Spleen (tissue), 11 donors: ENCODE measurements around the gene OGDH. TPM values are rescaled to one million over a fixed set of nuclear protein-coding genes. Genes with fewer than 3 reads are reported as not detected.

Source experiments
- DNase-seq: peaks from one replicate; pipeline ENCODE4 v3.0.0-alpha.2; 2020
- H3K27ac ChIP-seq, 8 donors: fragments of 200-600 bp; sonication (generic) in 7 of 8; 1 replicate in 4 of 8; 2 replicates in 4 of 8; pipeline versions ENCODE4 v1.5.0 to v1.8.0; 2016 to 2021; ENCODE audit warnings: inconsistent platforms in 4 of 8, mild to moderate bottlenecking in 4 of 8, moderate library complexity in 1 of 8
- H3K27me3 ChIP-seq, 7 donors: fragments of 200-600 bp; sonication (generic) in 6 of 7; replicated peaks in 1 of 7; 1 replicate in 4 of 7; 2 replicates in 3 of 7; pipeline versions ENCODE4 v1.5.0 to v1.8.0; 2016 to 2021; ENCODE audit warnings: inconsistent platforms in 3 of 7, mild to moderate bottlenecking in 1 of 7
- H3K36me3 ChIP-seq, 6 donors: fragments of 200-600 bp; sonication (generic) in 5 of 6; 1 replicate in 4 of 6; 2 replicates in 2 of 6; pipeline versions ENCODE4 v1.5.0 to v1.8.0; 2016 to 2021; ENCODE audit warnings: inconsistent platforms in 2 of 6
- H3K4me1 ChIP-seq, 6 donors: fragments of 200-600 bp; sonication (generic) in 5 of 6; 1 replicate in 3 of 6; 2 replicates in 3 of 6; pipeline versions ENCODE4 v1.5.0 to v1.8.0; 2016 to 2021; ENCODE audit warnings: inconsistent platforms in 3 of 6
- H3K4me3 ChIP-seq, 8 donors: fragments of 200-600 bp; sonication (generic) in 7 of 8; 1 replicate in 4 of 8; 2 replicates in 4 of 8; pipeline versions ENCODE4 v1.5.0 to v1.8.0; 2016 to 2021; ENCODE audit warnings: inconsistent platforms in 4 of 8, mild to moderate bottlenecking in 4 of 8, moderate library complexity in 2 of 8
- H3K9me3 ChIP-seq, 8 donors: fragments of 200-600 bp; sonication (generic) in 7 of 8; 1 replicate in 4 of 8; 2 replicates in 4 of 8; pipeline versions ENCODE4 v1.5.0 to v1.8.0; 2016 to 2021; ENCODE audit warnings: inconsistent platforms in 4 of 8
- POLR2A ChIP-seq, 3 donors: fragments of 450-650 bp; IDR thresholded peaks; one replicate each; pipeline ENCODE4 v1.5.1; 2017; ENCODE audit warnings: antibody characterized with exemption in 3 of 3, mild to moderate bottlenecking in 1 of 3
- POLR2AphosphoS5 ChIP-seq, 3 donors: sonication (generic); formaldehyde crosslinking; IDR thresholded peaks; one replicate each; pipeline ENCODE4 v1.5.1; 2017; ENCODE audit warnings: antibody characterized with exemption in 3 of 3
- WGBS, 5 donors: extraction: QIAGEN DNeasy Blood & Tissue Kit in 3 of 5; methylation state at CpG; one replicate each; pipeline versions ENCODE4 v1.1.5 to v1.1.7; 2013 to 2018; 5-methylcytosine and 5-hydroxymethylcytosine counted together
- intact Hi-C: fragments of 100-400 bp; cut with DNase I; formaldehyde crosslinking; loops from one replicate; pipeline ENCODE4 v1.15.0; 2023; ENCODE audit warnings: low total_unique reads
- polyA plus RNA-seq, 3 donors: library from polyadenylated mRNA; stranded (reverse); fragments of 200-250 nt; gene quantifications; one replicate each; pipeline ENCODE4 v1.2.1, GENCODE V29; 2013
- total RNA-seq, 7 donors: library from RNA; depleted of rRNA in 3 of 7; stranded (reverse); fragments of >200 nt in 3 of 7; fragmentation: NEBNext Ultra II Directional in 4 of 7; extraction: Animal tissue kit (Norgen Biotek cat#: 25700) in 4 of 7; gene quantifications; one replicate each; pipeline versions ENCODE4 v1.1.0 to v1.2.1, GENCODE V29; 2016 to 2021
- TF ChIP-seq, protein P1 (sequence below), 11 experiments: fragments of 200-600 bp in 7 of 11; fragments of 450-650 bp in 4 of 11; sonication (generic) in 4 of 11; IDR thresholded peaks in 8 of 11; conservative IDR thresholded peaks in 3 of 11; 1 replicate in 7 of 11; 2 replicates in 4 of 11; pipeline versions ENCODE4 v1.4.0 to v1.8.0; 2016 to 2021; ENCODE audit warnings: antibody characterized with exemption in 11 of 11, inconsistent platforms in 4 of 11, mild to moderate bottlenecking in 1 of 11
- donor health status: healthy with polysubstance abuse.
- donor health status: DM: no; HTN: no; CAD: no; lungs with moderate emphysema.
- donor health status: DM: no; HTN: no; CAD: no.
- donor health status: Bipolar disorder and iron deficiency.
- donor health status: healthy.
- donor health status: DM: no; HTN: no; CAD: no.
- donor health status: DM: yes; HTN: yes; CAD: no.

The OGDH gene
- total and polyA plus RNA-seq, 10 donors, result 15.7 to 120 (median 86.4) TPM

DNA sequence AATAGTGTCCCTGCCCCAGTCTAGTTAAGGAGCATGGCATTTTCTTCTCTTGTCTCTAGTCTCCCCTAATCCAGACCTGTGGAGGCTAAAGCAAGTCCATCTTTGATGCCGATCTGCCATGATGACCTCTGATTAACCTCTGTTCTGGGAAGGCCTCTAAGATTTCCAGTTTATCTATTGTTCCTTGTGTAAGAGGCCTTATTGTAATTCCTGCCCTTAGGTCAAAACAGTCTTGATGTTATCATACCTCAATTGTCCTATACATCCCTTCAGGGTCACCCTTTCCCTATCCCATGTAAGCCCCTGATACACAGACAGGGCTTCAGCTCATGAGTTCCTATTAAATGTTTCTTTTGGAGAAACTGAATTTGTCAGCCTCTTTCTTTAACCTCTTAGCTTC lies 137.3 kb downstream of the OGDH start:
- H3K27ac ChIP-seq, result no peak overlapping the region
- WGBS, 5 donors, result 52 to 89% (median 67%) methylated on average over 1 of the region's 1 CpG
- DNase-seq, result no peak

DNA sequence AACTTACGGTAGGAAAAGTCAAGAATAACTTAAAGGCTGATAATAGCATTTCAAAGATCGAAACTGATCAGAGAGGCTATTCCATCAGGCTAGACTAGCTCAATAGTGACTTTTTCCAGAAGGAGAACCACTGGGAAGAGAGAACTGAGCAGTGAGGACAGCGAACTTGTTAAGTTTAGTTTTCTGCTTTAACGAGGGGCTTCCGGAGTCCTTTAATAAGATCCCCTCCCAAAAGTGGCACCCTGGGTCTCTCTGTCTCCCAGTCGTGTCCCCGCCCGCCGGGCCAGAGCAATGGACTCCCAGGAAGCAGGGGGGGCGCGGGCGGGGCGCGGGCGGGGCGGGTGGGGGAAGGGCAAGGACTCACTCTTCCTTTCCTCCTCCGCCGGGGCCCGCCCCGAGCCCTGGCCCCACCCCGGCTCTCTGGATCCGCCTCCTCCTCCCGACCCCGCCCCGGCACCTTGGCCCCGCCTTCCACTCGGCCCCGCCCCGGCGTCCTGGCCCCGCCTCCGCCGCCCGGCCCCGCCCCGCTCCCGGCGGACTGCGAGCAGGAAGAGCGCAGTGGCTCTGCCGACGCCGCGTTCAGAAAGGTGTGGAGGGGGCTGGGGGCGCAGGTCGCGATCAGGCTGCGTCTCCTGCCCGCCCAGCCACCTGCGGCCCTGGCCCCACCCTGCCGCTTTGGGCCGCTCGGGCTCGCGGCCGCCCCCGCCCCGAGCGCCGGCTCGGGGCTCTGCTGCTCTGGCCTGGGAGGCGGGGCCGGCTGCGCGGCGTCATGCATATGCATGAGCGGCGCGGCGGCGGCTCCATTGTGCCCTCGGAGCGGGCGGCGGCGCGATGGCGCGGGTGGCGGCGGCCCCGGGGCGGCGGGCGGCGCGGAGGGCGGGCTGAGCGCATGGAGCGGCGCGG lies 141.9 kb downstream of the OGDH start, which contains the start of gene ZMIZ2:
TSS of gene ZMIZ2 (plus strand) at position 803 of the 903 bp plus-strand sequence. CDS start 7,403 bp downstream, outside the sequence.
- Histone ChIP-seq H3K27me3 (no peaks in the 10 kb centered on the region), H3K36me3 (peaks cover 0 to 7% (median 0%) of the 10 kb centered on the region in 6 donors), H3K9me3 (no peaks in the 10 kb centered on the region), H3K4me1 (peaks cover 37 to 53% (median 48%) of the 10 kb centered on the region in 6 donors), H3K27ac (peak within 1 kb of the TSS; percentile 98 to 100 (median 99)), H3K4me3 (peak within 1 kb of the TSS; percentile 73 to 91 (median 80))
- intact Hi-C loops, result loop anchor here (5.0 to 10.0 kb wide), 2 partner anchors 49 to 143 kb away; partner anchors contain the start of genes OGDH and PPIA
- peak; percentile 99 for DNase-seq
- peak in 1 of 3 donors; percentile 43 for TF ChIP-seq POLR2A (IDR thresholded peaks at IDR 0.05)
- TF ChIP-seq POLR2AphosphoS5 (IDR thresholded peaks at IDR 0.05), result peak; percentile 88 to 90 (median 90)
- TF ChIP-seq, protein P1, sequence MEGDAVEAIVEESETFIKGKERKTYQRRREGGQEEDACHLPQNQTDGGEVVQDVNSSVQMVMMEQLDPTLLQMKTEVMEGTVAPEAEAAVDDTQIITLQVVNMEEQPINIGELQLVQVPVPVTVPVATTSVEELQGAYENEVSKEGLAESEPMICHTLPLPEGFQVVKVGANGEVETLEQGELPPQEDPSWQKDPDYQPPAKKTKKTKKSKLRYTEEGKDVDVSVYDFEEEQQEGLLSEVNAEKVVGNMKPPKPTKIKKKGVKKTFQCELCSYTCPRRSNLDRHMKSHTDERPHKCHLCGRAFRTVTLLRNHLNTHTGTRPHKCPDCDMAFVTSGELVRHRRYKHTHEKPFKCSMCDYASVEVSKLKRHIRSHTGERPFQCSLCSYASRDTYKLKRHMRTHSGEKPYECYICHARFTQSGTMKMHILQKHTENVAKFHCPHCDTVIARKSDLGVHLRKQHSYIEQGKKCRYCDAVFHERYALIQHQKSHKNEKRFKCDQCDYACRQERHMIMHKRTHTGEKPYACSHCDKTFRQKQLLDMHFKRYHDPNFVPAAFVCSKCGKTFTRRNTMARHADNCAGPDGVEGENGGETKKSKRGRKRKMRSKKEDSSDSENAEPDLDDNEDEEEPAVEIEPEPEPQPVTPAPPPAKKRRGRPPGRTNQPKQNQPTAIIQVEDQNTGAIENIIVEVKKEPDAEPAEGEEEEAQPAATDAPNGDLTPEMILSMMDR (IDR thresholded peaks at IDR 0.05 in 8 of 11, conservative IDR thresholded peaks at IDR 0.05 in 3 of 11), result no peak
- 2 to 5% (median 3%) methylated on average over 29 to 92 of the region's 92 CpGs for WGBS, 5 donors

More for the DNA sequence above, 137.3 kb downstream of the OGDH start:
- TF ChIP-seq, protein P1 (IDR thresholded peaks at IDR 0.05 in 8 of 11, conservative IDR thresholded peaks at IDR 0.05 in 3 of 11), result no peak
- no peak for TF ChIP-seq POLR2AphosphoS5 (IDR thresholded peaks at IDR 0.05)
- no peak for TF ChIP-seq POLR2A (IDR thresholded peaks at IDR 0.05)
- intact Hi-C loops, result loop anchor here (10.0 kb wide), 1 partner anchor 139 kb away; the partner anchor contains the start of gene OGDH
- H3K4me1 ChIP-seq, result peaks cover 0 to 15% (median 9%) of the 10 kb centered on the region in 6 donors
- no peaks in the 10 kb centered on the region for H3K36me3 ChIP-seq
- no peaks in the 10 kb centered on the region for H3K9me3 ChIP-seq
- no peak overlapping the region for H3K4me3 ChIP-seq
- H3K27me3 ChIP-seq, result no peaks in the 10 kb centered on the region

GRCh38 chr7:44748948-44749731 lies 142.7 kb downstream of the OGDH start:
- no peak for DNase-seq
- TF ChIP-seq POLR2A (IDR thresholded peaks at IDR 0.05) (no peak), POLR2AphosphoS5 (IDR thresholded peaks at IDR 0.05) (peak in 2 of 3 donors; percentile 29 to 41)
- TF ChIP-seq, protein P1 (IDR thresholded peaks at IDR 0.05 in 8 of 11, conservative IDR thresholded peaks at IDR 0.05 in 3 of 11), result no peak
- Histone ChIP-seq H3K27me3 (no peaks in the 10 kb centered on the region), H3K4me3 (peak overlapping the region; percentile 73 to 91 (median 80)), H3K9me3 (no peaks in the 10 kb centered on the region), H3K36me3 (peaks cover 0 to 7% (median 0%) of the 10 kb centered on the region in 6 donors), H3K4me1 (peaks cover 37 to 60% (median 56%) of the 10 kb centered on the region in 6 donors), H3K27ac (peak overlapping the region; percentile 63 to 100 (median 98))
- WGBS, 5 donors, result 1 to 8% (median 2%) methylated on average over 12 to 60 of the region's 60 CpGs
- intact Hi-C loops, result loop anchor here (5.0 to 10.0 kb wide), 2 partner anchors 48 to 144 kb away; partner anchors contain the start of genes OGDH and PPIA
